SK-N-SH treated with all-trans-retinoic acid at 6 μM for 48 hours (cell line): ENCODE measurements around the gene CENPF.

Experiments used
- ATAC-seq: fragments of 200-7000 bp; cut with Tn5 transposase; 3 replicates; pipeline ENCODE4 v1.9.1; 2020; ENCODE audit warnings: mild to moderate bottlenecking, moderate library complexity
- ARNTL ChIP-seq: fragments of 450-650 bp; formaldehyde crosslinking; IDR thresholded peaks from 2 replicates; pipeline ENCODE4 v1.5.0; 2020; ENCODE audit warnings: low read depth, mild to moderate bottlenecking, moderate library complexity, borderline replicate concordance
- CREB5 ChIP-seq: fragments of 250-450 bp; sonication (Bioruptor Pico); IDR thresholded peaks from 2 replicates; pipeline ENCODE4 v1.5.1; 2020; ENCODE audit warnings: low read depth, mild to moderate bottlenecking, moderate library complexity
- CSRNP3 ChIP-seq: fragments of 250-450 bp; sonication (Bioruptor Pico); IDR thresholded peaks from 2 replicates; pipeline ENCODE4 v1.5.1; 2021; ENCODE audit warnings: mild to moderate bottlenecking, moderate library complexity
- ESRRG ChIP-seq: fragments of 250-450 bp; sonication (Bioruptor Pico); IDR thresholded peaks from 2 replicates; pipeline ENCODE4 v1.6.1; 2021; ENCODE audit warnings: mild to moderate bottlenecking
- GLIS3 ChIP-seq: fragments of 250-450 bp; sonication (Bioruptor Pico); IDR thresholded peaks from 2 replicates; pipeline ENCODE4 v1.5.0; 2020; ENCODE audit warnings: mild to moderate bottlenecking, moderate library complexity
- OSR1 ChIP-seq: fragments of 250-450 bp; sonication (Bioruptor Pico); IDR thresholded peaks from 2 replicates; pipeline ENCODE4 v1.8.0; 2022; ENCODE audit warnings: moderate library complexity, mild to moderate bottlenecking, inconsistent platforms
- PATZ1 ChIP-seq: fragments of 250-450 bp; sonication (Bioruptor Pico); IDR thresholded peaks from 2 replicates; pipeline ENCODE4 v1.8.0; 2020; ENCODE audit warnings: mild to moderate bottlenecking, moderate library complexity, borderline replicate concordance
- POU6F1 ChIP-seq: fragments of 250-450 bp; sonication (Bioruptor Pico); IDR thresholded peaks from 2 replicates; pipeline ENCODE4 v1.8.0; 2021; ENCODE audit warnings: low read depth, mild to moderate bottlenecking, moderate library complexity, borderline replicate concordance
- PPARA ChIP-seq: fragments of 250-450 bp; sonication (Bioruptor Pico); IDR thresholded peaks from 2 replicates; pipeline ENCODE4 v1.5.0; 2020; ENCODE audit warnings: mild to moderate bottlenecking, borderline replicate concordance
- RARB ChIP-seq: fragments of 250-450 bp; sonication (Bioruptor Pico); IDR thresholded peaks from 2 replicates; pipeline ENCODE4 v1.8.0; 2021; ENCODE audit warnings: mild to moderate bottlenecking, moderate library complexity
- SNAI2 ChIP-seq: fragments of 250-450 bp; sonication (Bioruptor Pico); IDR thresholded peaks from 2 replicates; pipeline ENCODE4 v1.5.0; 2020; ENCODE audit warnings: mild to moderate bottlenecking, moderate library complexity
- TCF4 ChIP-seq: fragments of 250-450 bp; sonication (Bioruptor Pico); IDR thresholded peaks from 2 replicates; pipeline ENCODE4 v1.8.0; 2021; ENCODE audit warnings: mild to moderate bottlenecking, moderate library complexity, borderline replicate concordance
- TSHZ2 ChIP-seq: fragments of 250-450 bp; sonication (Bioruptor Pico); IDR thresholded peaks from 2 replicates; pipeline ENCODE4 v1.5.0; 2020; ENCODE audit warnings: mild to moderate bottlenecking, moderate library complexity
- ZC3H10 ChIP-seq: fragments of 250-450 bp; sonication (Bioruptor Pico); IDR thresholded peaks from 2 replicates; pipeline ENCODE4 v1.5.1; 2021; ENCODE audit warnings: mild to moderate bottlenecking, moderate library complexity
- ZFP3 ChIP-seq: fragments of 250-450 bp; sonication (Bioruptor Pico); IDR thresholded peaks from 2 replicates; pipeline ENCODE4 v1.5.0; 2020; ENCODE audit warnings: mild to moderate bottlenecking, moderate library complexity
- ZFP30 ChIP-seq: fragments of 450-650 bp; formaldehyde crosslinking; IDR thresholded peaks from 2 replicates; pipeline ENCODE4 v1.5.0; 2022; ENCODE audit warnings: mild to moderate bottlenecking, moderate library complexity
- ZNF565 ChIP-seq: fragments of 450-650 bp; formaldehyde crosslinking; conservative IDR thresholded peaks from 2 replicates; pipeline ENCODE4 v1.5.0; 2020; ENCODE audit warnings: low read depth, mild to moderate bottlenecking, moderate library complexity
- ZNF8 ChIP-seq: fragments of 450-650 bp; formaldehyde crosslinking; IDR thresholded peaks from 2 replicates; pipeline ENCODE4 v1.5.0; 2020; ENCODE audit warnings: mild to moderate bottlenecking, moderate library complexity

CENPF gene

GRCh38 chr1:214694769-214695168 lies 91.8 kb downstream of the CENPF start (continued):
- no peak for TF ChIP-seq SNAI2
- no peak for TF ChIP-seq CREB5
- TF ChIP-seq RARB (CRISPR knock-in tag) = no peak
- no peak for TF ChIP-seq TCF4 (CRISPR knock-in tag)
- TF ChIP-seq CSRNP3 (CRISPR knock-in tag) = no peak

GRCh38 chr1:214698559-214698958 lies 95.6 kb downstream of the CENPF start:
- TF ChIP-seq SNAI2 (no peak), RARB (CRISPR knock-in tag) (no peak), ZFP30 (no peak), ZNF565 (CRISPR knock-in tag) (no peak), GLIS3 (CRISPR knock-in tag) (no peak), ARNTL (no peak)
- no peak for ATAC-seq

GRCh38 chr1:214700437-214700836 lies 97.4 kb downstream of the CENPF start:
- no peak for TF ChIP-seq ZC3H10 (CRISPR knock-in tag)
- TF ChIP-seq TCF4 (CRISPR knock-in tag) = no peak
- no peak for TF ChIP-seq POU6F1 (CRISPR knock-in tag)
- TF ChIP-seq ZFP3 (CRISPR knock-in tag) = no peak
- TF ChIP-seq CSRNP3 (CRISPR knock-in tag) = no peak
- no peak for TF ChIP-seq ESRRG
- no peak for TF ChIP-seq PATZ1 (CRISPR knock-in tag)
- TF ChIP-seq ZNF8 (CRISPR knock-in tag) = no peak
- TF ChIP-seq SNAI2 = no peak
- TF ChIP-seq ZFP30 = no peak
- no peak for TF ChIP-seq TSHZ2
- TF ChIP-seq OSR1 = no peak
- TF ChIP-seq PPARA = no peak
- no peak for TF ChIP-seq RARB (CRISPR knock-in tag)
- TF ChIP-seq CREB5 = no peak
- peak; percentile 44 for ATAC-seq
